ENCODE measurements around the gene TAS2R20. TPM values are rescaled to one million over a fixed set of nuclear protein-coding genes. Genes with fewer than 3 reads are reported as not detected.
"Not testable (repeated sequence)": the region's sequence is repeated elsewhere in the genome, so short reads cannot be mapped to it uniquely, and the experiment has no call there.

Gene TAS2R20
- 1 to 10 TPM; 3.5 to 9.1 (median 4.7) TPM for total RNA-seq

GRCh38 chr12:10998204-10998603, at the start of gene TAS2R20:
TSS of gene TAS2R20 (minus strand) at chr12:10998304. CDS start at chr12:10997875, 429 bp downstream.
- no peaks in the 10 kb centered on the region for H3K4me1 ChIP-seq
- DNase-seq = no peak
- H3K36me3 ChIP-seq = no peaks in the 10 kb centered on the region
- no peak for TF ChIP-seq POLR2A (IDR thresholded peaks at IDR 0.05)
- no peak for TF ChIP-seq CTCF (IDR thresholded peaks at IDR 0.05)
- no peaks in the 10 kb centered on the region for H3K9me3 ChIP-seq
- H3K27ac ChIP-seq = no peak within 1 kb of the TSS
- no peaks in the 10 kb centered on the region for H3K27me3 ChIP-seq
- no peak within 1 kb of the TSS for H3K4me3 ChIP-seq

- H3K36me3 ChIP-seq, H3K9me3 ChIP-seq, H3K4me3 ChIP-seq, H3K27ac ChIP-seq, H3K27me3 ChIP-seq, DNase-seq, H3K4me1 ChIP-seq: not testable (repeated sequence)
Observed at GRCh38 chr12:11041366-11041765, 43.3 kb upstream of the TAS2R20 start.

GRCh38 chr12:11040162-11040561, 42.1 kb upstream of the TAS2R20 start:
- no peak overlapping the region for H3K4me3 ChIP-seq
- H3K4me1 ChIP-seq = no peaks in the 10 kb centered on the region
- TF ChIP-seq CTCF (IDR thresholded peaks at IDR 0.05) (no peak), POLR2A (IDR thresholded peaks at IDR 0.05) (no peak)

GRCh38 chr12:11039171-11039570, 41.1 kb upstream of the TAS2R20 start:
- DNase-seq = no peak
- no peak overlapping the region for H3K27ac ChIP-seq
- TF ChIP-seq CTCF (IDR thresholded peaks at IDR 0.05) = no peak
- no peak for TF ChIP-seq POLR2A (IDR thresholded peaks at IDR 0.05)
- no peaks in the 10 kb centered on the region for H3K4me1 ChIP-seq
- no peak overlapping the region for H3K4me3 ChIP-seq
- H3K9me3 ChIP-seq = no peaks in the 10 kb centered on the region
- H3K36me3 ChIP-seq = no peaks in the 10 kb centered on the region
- H3K27me3 ChIP-seq = no peaks in the 10 kb centered on the region

More at GRCh38 chr12:11040162-11040561, 42.1 kb upstream of the TAS2R20 start:
- H3K36me3 ChIP-seq = no peaks in the 10 kb centered on the region
- no peak overlapping the region for H3K27ac ChIP-seq
- no peak for DNase-seq
- no peaks in the 10 kb centered on the region for H3K9me3 ChIP-seq
- H3K27me3 ChIP-seq = no peaks in the 10 kb centered on the region

- H3K27ac ChIP-seq, H3K36me3 ChIP-seq, DNase-seq, H3K9me3 ChIP-seq, H3K4me1 ChIP-seq, H3K27me3 ChIP-seq, H3K4me3 ChIP-seq: not testable (repeated sequence)
Observed at GRCh38 chr12:11033959-11034358, 35.9 kb upstream of the TAS2R20 start.

GRCh38 chr12:11031307-11031706, 33.2 kb upstream of the TAS2R20 start, which contains the start of gene TAS2R31:
TSS of gene TAS2R31 (minus strand) at chr12:11031407. CDS start at chr12:11031335, 72 bp downstream.
- no peaks in the 10 kb centered on the region for H3K27me3 ChIP-seq
- TF ChIP-seq CTCF (IDR thresholded peaks at IDR 0.05) (no peak), POLR2A (IDR thresholded peaks at IDR 0.05) (no peak)
- H3K36me3 ChIP-seq = peaks cover 0 to 7% (median 0%) of the 10 kb centered on the region in 3 donors
- no peak within 1 kb of the TSS for H3K4me3 ChIP-seq
- no peaks in the 10 kb centered on the region for H3K9me3 ChIP-seq
- no peak for DNase-seq
- H3K4me1 ChIP-seq = no peaks in the 10 kb centered on the region
- no peak within 1 kb of the TSS for H3K27ac ChIP-seq

GRCh38 chr12:11026118-11026517, 28.0 kb upstream of the TAS2R20 start:
- H3K4me1 ChIP-seq = no peaks in the 10 kb centered on the region
- no peak overlapping the region for H3K4me3 ChIP-seq
- H3K9me3 ChIP-seq = no peaks in the 10 kb centered on the region
- H3K27ac ChIP-seq = no peak overlapping the region
- H3K36me3 ChIP-seq = peaks cover 0 to 7% (median 0%) of the 10 kb centered on the region in 3 donors
- DNase-seq = no peak
- no peak for TF ChIP-seq POLR2A (IDR thresholded peaks at IDR 0.05)
- TF ChIP-seq CTCF (IDR thresholded peaks at IDR 0.05) = no peak
- no peaks in the 10 kb centered on the region for H3K27me3 ChIP-seq

All from Peyer's patch (tissue), 4 donors.